ENCODE data around the gene CEP63. TPM values are rescaled to one million over a fixed set of nuclear protein-coding genes. Genes with fewer than 3 reads are reported as not detected.

Gene CEP63
- polyA plus RNA-seq, 1 donor from 2014 or later: 14.1 TPM

- Histone ChIP-seq H3K9me2 (ENCODE audit: insufficient read depth, low read length) (no peaks in the 10 kb centered on the region), H3K36me3 (ENCODE audit: insufficient read depth, low read length) (no peaks in the 10 kb centered on the region), H2AFZ (ENCODE audit: low read depth, low read length) (no peak overlapping the region), H3K79me2 (replicated peaks; ENCODE audit: insufficient read depth, low read length) (no peaks in the 10 kb centered on the region), H3K4me2 (ENCODE audit: low read length) (no peak overlapping the region), H3K27ac (ENCODE audit: low read length) (no peak overlapping the region), H4K20me1 (ENCODE audit: insufficient read depth) (no peaks in the 10 kb centered on the region), H3K9me3 (ENCODE audit: low read length) (no peaks in the 10 kb centered on the region), H3F3A (ENCODE audit: insufficient read depth, low read length, poor library complexity, severe bottlenecking) (no peaks in the 10 kb centered on the region), H3K27me3 (ENCODE audit: insufficient read depth, low read depth, low read length) (no peaks in the 10 kb centered on the region), H3K9ac (ENCODE audit: low read length) (no peak overlapping the region), H3K4me3 (ENCODE audit: low read length) (no peak overlapping the region)
- TF ChIP-seq POLR2AphosphoS5 (IDR thresholded peaks at IDR 0.05) (no peak), MXI1 (conservative IDR thresholded peaks at IDR 0.05; ENCODE audit: poor library complexity, severe bottlenecking) (no peak), EZH2 (IDR thresholded peaks at IDR 0.05; ENCODE audit: borderline replicate concordance, insufficient read depth, low read length, poor library complexity, severe bottlenecking) (no peak), EP300 (conservative IDR thresholded peaks at IDR 0.05; ENCODE audit: poor library complexity, severe bottlenecking) (no peak), SMC3 (conservative IDR thresholded peaks at IDR 0.05; ENCODE audit: poor library complexity) (no peak), TAF1 (IDR thresholded peaks at IDR 0.05; ENCODE audit: low read depth) (no peak), RAD21 (conservative IDR thresholded peaks at IDR 0.05) (no peak)
- TF ChIP-seq, protein P1, sequence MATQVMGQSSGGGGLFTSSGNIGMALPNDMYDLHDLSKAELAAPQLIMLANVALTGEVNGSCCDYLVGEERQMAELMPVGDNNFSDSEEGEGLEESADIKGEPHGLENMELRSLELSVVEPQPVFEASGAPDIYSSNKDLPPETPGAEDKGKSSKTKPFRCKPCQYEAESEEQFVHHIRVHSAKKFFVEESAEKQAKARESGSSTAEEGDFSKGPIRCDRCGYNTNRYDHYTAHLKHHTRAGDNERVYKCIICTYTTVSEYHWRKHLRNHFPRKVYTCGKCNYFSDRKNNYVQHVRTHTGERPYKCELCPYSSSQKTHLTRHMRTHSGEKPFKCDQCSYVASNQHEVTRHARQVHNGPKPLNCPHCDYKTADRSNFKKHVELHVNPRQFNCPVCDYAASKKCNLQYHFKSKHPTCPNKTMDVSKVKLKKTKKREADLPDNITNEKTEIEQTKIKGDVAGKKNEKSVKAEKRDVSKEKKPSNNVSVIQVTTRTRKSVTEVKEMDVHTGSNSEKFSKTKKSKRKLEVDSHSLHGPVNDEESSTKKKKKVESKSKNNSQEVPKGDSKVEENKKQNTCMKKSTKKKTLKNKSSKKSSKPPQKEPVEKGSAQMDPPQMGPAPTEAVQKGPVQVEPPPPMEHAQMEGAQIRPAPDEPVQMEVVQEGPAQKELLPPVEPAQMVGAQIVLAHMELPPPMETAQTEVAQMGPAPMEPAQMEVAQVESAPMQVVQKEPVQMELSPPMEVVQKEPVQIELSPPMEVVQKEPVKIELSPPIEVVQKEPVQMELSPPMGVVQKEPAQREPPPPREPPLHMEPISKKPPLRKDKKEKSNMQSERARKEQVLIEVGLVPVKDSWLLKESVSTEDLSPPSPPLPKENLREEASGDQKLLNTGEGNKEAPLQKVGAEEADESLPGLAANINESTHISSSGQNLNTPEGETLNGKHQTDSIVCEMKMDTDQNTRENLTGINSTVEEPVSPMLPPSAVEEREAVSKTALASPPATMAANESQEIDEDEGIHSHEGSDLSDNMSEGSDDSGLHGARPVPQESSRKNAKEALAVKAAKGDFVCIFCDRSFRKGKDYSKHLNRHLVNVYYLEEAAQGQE (IDR thresholded peaks at IDR 0.05; ENCODE audit: borderline replicate concordance): no peak
- TF ChIP-seq, protein P2, sequence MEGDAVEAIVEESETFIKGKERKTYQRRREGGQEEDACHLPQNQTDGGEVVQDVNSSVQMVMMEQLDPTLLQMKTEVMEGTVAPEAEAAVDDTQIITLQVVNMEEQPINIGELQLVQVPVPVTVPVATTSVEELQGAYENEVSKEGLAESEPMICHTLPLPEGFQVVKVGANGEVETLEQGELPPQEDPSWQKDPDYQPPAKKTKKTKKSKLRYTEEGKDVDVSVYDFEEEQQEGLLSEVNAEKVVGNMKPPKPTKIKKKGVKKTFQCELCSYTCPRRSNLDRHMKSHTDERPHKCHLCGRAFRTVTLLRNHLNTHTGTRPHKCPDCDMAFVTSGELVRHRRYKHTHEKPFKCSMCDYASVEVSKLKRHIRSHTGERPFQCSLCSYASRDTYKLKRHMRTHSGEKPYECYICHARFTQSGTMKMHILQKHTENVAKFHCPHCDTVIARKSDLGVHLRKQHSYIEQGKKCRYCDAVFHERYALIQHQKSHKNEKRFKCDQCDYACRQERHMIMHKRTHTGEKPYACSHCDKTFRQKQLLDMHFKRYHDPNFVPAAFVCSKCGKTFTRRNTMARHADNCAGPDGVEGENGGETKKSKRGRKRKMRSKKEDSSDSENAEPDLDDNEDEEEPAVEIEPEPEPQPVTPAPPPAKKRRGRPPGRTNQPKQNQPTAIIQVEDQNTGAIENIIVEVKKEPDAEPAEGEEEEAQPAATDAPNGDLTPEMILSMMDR (IDR thresholded peaks at IDR 0.05; ENCODE audit: poor library complexity, severe bottlenecking): no peak
Measured at GRCh38 chr3:134564991-134565390, 79.1 kb downstream of the CEP63 start.

- H3K79me2 ChIP-seq (replicated peaks; ENCODE audit: insufficient read depth, low read length): no peaks in the 10 kb centered on the region
- TF ChIP-seq POLR2AphosphoS5 (IDR thresholded peaks at IDR 0.05) (no peak), TAF1 (IDR thresholded peaks at IDR 0.05; ENCODE audit: low read depth) (no peak), SMC3 (conservative IDR thresholded peaks at IDR 0.05; ENCODE audit: poor library complexity) (no peak), MXI1 (conservative IDR thresholded peaks at IDR 0.05; ENCODE audit: poor library complexity, severe bottlenecking) (no peak), EP300 (conservative IDR thresholded peaks at IDR 0.05; ENCODE audit: poor library complexity, severe bottlenecking) (no peak), EZH2 (IDR thresholded peaks at IDR 0.05; ENCODE audit: borderline replicate concordance, insufficient read depth, low read length, poor library complexity, severe bottlenecking) (no peak), RAD21 (conservative IDR thresholded peaks at IDR 0.05) (no peak)
- TF ChIP-seq, protein P1 (IDR thresholded peaks at IDR 0.05; ENCODE audit: borderline replicate concordance): no peak
- TF ChIP-seq, protein P2 (IDR thresholded peaks at IDR 0.05; ENCODE audit: poor library complexity, severe bottlenecking): no peak
- no peaks in the 10 kb centered on the region for H3K27me3 ChIP-seq (ENCODE audit: insufficient read depth, low read depth, low read length)
- H4K20me1 ChIP-seq (ENCODE audit: insufficient read depth): no peaks in the 10 kb centered on the region
- no peak overlapping the region for H3K4me3 ChIP-seq (ENCODE audit: low read length)
- H3K4me2 ChIP-seq (ENCODE audit: low read length): no peak overlapping the region
- no peak overlapping the region for H2AFZ ChIP-seq (ENCODE audit: low read depth, low read length)
- no peak overlapping the region for H3K9ac ChIP-seq (ENCODE audit: low read length)
- no peaks in the 10 kb centered on the region for H3K9me3 ChIP-seq (ENCODE audit: low read length)
- no peaks in the 10 kb centered on the region for H3F3A ChIP-seq (ENCODE audit: insufficient read depth, low read length, poor library complexity, severe bottlenecking)
- H3K36me3 ChIP-seq (ENCODE audit: insufficient read depth, low read length): no peaks in the 10 kb centered on the region
- no peaks in the 10 kb centered on the region for H3K9me2 ChIP-seq (ENCODE audit: insufficient read depth, low read length)
- no peak overlapping the region for H3K27ac ChIP-seq (ENCODE audit: low read length)
Measured at GRCh38 chr3:134567605-134568004, 81.7 kb downstream of the CEP63 start.
